ENCODE results near the gene GPC5. TPM values are rescaled to one million over a fixed set of nuclear protein-coding genes. Genes with fewer than 3 reads are reported as not detected.

Gene GPC5
- total RNA-seq, 4 donors from 2014 or later: not detected

GRCh38 chr13:91531646-91532045 is 133.2 kb downstream of the GPC5 start:
- H3K4me3 ChIP-seq: no peak overlapping the region
- H3K36me3 ChIP-seq: no peaks in the 10 kb centered on the region
- H3K9me3 ChIP-seq: no peaks in the 10 kb centered on the region
- ATAC-seq (no peak), DNase-seq (no peak)
- H3K27ac ChIP-seq: no peak overlapping the region
- no peaks in the 10 kb centered on the region for H3K27me3 ChIP-seq
- in situ Hi-C loops (cut with MboI; ENCODE audit: low sequenced_read_pairs in 4 of 4): no loop called here
- intact Hi-C loops (cut with DNase I; ENCODE audit: low total_unique reads): no loop called here
- TF ChIP-seq POLR2A (IDR thresholded peaks at IDR 0.05) (no peak), CTCF (IDR thresholded peaks at IDR 0.05 in 4 of 5, conservative IDR thresholded peaks at IDR 0.05 in 1 of 5) (no peak)
- no peaks in the 10 kb centered on the region for H3K4me1 ChIP-seq

- H3K27me3 ChIP-seq: no peaks in the 10 kb centered on the region
- no peak overlapping the region for H3K4me3 ChIP-seq
- TF ChIP-seq POLR2A (IDR thresholded peaks at IDR 0.05): no peak
- no peak for TF ChIP-seq CTCF (IDR thresholded peaks at IDR 0.05 in 4 of 5, conservative IDR thresholded peaks at IDR 0.05 in 1 of 5)
- H3K36me3 ChIP-seq: no peaks in the 10 kb centered on the region
- H3K9me3 ChIP-seq: no peaks in the 10 kb centered on the region
- no peak for ATAC-seq
- in situ Hi-C loops (cut with MboI; ENCODE audit: low sequenced_read_pairs in 4 of 4) (no loop called here), intact Hi-C loops (cut with DNase I; ENCODE audit: low total_unique reads) (no loop called here)
- no peak for DNase-seq
- H3K27ac ChIP-seq: no peak overlapping the region
- no peaks in the 10 kb centered on the region for H3K4me1 ChIP-seq
Observed at GRCh38 chr13:91533354-91533753, 134.9 kb downstream of the GPC5 start.

- intact Hi-C loops (cut with DNase I; ENCODE audit: low total_unique reads): no loop called here
- no peaks in the 10 kb centered on the region for H3K9me3 ChIP-seq
- H3K4me1 ChIP-seq: no peaks in the 10 kb centered on the region
- no peak overlapping the region for H3K27ac ChIP-seq
- H3K4me3 ChIP-seq: no peak overlapping the region
- ATAC-seq (no peak), DNase-seq (no peak)
- in situ Hi-C loops (cut with MboI; ENCODE audit: low sequenced_read_pairs in 4 of 4): no loop called here
- no peaks in the 10 kb centered on the region for H3K27me3 ChIP-seq
- H3K36me3 ChIP-seq: no peaks in the 10 kb centered on the region
- TF ChIP-seq CTCF (IDR thresholded peaks at IDR 0.05 in 4 of 5, conservative IDR thresholded peaks at IDR 0.05 in 1 of 5): no peak
- no peak for TF ChIP-seq POLR2A (IDR thresholded peaks at IDR 0.05)
Observed at GRCh38 chr13:91534996-91535395, 136.6 kb downstream of the GPC5 start.

GRCh38 chr13:91537376-91537775 is 139.0 kb downstream of the GPC5 start:
- intact Hi-C loops (cut with DNase I; ENCODE audit: low total_unique reads): no loop called here

More at GRCh38 chr13:91537376-91537775, 139.0 kb downstream of the GPC5 start:
- Histone ChIP-seq H3K4me1 (no peaks in the 10 kb centered on the region), H3K36me3 (no peaks in the 10 kb centered on the region), H3K27me3 (no peaks in the 10 kb centered on the region), H3K4me3 (no peak overlapping the region), H3K9me3 (no peaks in the 10 kb centered on the region), H3K27ac (no peak overlapping the region)
- in situ Hi-C loops (cut with MboI; ENCODE audit: low sequenced_read_pairs in 4 of 4): no loop called here
- DNase-seq: no peak
- no peak for ATAC-seq
- TF ChIP-seq CTCF (IDR thresholded peaks at IDR 0.05 in 4 of 5, conservative IDR thresholded peaks at IDR 0.05 in 1 of 5): no peak
- no peak for TF ChIP-seq POLR2A (IDR thresholded peaks at IDR 0.05)

Data from gastrocnemius medialis (tissue), 4 donors.